Activated naive CD8-positive, alpha-beta T cell treated with anti-CD3 and anti-CD28 coated beads, Interleukin-2, amount 50 U/mL, for 16 hours (primary cell): ENCODE results near the gene ACTL8.

Experiments used
- DNase-seq: peaks from one replicate; pipeline ENCODE4 v3.0.0-alpha.2; 2020; ENCODE audit warnings: low read depth, low spot score

Gene ACTL8

DNA sequence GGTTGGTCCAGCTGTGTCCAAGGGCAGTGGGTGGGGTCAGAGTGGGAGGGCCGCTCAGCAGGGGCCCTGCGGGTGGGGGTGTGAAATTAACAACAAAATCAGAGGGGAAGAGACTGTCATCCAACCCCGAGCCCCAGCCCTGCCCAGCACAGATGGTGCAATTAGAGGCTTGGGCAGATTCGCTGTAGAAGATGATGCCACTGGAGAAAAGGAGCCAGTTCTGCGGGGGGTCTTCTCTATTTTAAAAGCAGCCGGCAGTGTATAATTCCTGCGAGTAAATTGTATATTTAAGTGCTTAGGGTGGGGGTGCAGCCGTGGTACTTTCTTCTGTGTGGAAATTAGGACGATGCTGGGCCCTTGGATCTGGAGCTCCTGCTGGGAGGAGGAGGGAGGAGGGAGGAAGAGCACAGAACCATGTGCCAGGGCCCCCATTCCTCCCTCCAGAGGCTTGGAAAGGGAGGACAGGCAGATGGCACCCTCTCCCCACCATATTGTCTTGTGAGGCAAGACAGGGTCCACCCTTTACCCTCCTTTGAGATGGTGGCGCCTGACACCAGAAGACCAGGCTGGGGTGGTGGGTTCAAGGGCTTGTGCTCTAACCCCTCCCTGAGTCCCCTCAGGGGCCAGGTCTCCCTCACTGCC lies 89.2 kb downstream of the ACTL8 start:
- no peak for DNase-seq

DNA sequence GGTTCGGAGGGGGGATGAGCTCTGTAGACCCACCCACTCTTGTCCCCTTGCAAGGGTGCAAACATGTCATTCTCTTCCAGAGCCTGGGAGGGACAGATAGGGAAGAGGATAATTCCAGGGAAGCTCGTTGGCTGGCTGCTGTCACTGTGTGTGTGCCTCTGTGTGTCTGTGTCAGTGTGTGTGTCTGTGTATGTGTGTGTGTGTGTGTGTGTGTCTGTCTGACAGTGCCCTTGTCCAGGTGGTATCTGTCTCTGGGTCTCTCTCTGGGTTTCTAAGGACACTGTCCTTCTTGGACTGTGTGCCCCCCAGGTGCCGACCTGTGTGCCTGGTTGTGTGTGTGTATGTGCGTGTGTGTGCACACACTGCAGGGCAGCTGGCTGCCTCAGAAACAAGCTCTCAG lies 90.5 kb downstream of the ACTL8 start:
- DNase-seq, result no peak

DNA sequence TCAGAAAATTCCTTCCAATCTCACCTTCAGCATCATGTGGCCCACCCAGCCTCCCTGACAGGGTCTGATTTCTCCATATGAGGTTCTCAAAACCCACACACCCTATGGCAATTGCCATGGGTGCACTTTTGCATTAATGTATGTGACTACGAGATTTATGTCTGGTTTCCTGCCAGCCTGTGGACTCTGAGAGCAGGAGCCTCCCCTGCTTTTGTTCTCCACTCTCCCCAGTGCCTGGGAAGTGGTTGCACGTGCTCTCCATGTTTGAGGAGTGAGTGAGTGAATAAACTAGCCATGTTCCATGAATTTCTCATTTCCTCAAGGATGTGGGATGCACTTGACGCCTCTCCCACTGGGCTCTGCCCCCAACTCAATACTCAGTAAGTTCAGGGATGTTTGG lies 91.2 kb downstream of the ACTL8 start:
- DNase-seq, result no peak

DNA sequence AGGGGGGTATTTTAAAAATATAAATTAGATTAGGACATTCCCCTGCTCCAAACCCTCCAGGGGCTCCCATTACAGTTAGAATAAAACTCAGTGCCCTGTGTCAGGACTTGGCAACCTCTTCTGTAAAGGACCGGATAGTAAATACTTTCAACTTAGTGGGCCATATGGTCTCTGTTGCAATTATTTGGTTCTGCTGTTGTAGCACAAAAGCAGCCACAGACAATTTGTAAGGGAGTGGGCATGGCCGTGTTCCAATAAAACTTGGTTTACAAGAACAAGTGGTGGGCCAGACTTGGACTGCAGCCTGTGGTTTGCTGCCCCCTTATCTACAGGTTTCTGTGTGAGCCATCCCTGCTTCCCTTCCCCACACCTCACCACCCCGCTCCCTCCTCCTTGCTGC lies 92.0 kb downstream of the ACTL8 start:
- no peak for DNase-seq

DNA sequence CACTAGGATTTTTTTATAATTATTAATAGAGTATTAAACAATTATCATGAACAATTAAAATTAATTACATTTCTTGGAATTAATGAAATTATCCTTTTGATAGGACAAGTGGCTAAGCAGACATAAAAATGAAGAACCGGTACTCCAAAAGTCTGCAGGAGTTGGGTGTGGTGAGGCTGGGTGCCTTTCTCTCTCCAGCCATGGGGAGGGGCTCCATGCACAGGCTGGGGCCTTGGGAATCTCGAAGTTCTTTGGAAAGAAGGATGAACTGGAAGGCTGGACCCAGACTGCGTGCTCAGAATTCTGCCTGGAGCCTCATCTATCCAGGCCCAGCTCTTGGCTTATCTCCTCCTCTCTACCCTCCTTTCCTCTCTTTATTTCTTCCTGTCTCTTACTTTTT lies 94.1 kb downstream of the ACTL8 start:
- no peak for DNase-seq

DNA sequence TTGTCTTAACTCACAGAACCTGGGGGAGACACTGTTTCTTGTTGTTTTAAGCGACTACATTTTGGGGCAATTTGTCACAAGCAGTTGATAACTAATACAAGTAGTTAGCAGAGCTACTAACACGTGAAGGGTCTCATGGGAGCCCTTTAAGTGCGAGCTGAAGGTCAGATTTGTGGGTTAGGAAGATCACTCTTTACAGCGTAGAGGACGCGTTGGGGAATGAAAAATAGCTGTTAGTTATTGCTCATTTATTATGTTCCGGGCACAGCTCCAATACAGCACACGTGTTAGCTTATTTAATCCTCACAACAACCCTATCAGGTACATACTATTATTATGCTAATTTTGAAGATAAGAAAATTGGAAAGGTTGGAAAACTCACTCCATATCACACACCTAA lies 95.9 kb downstream of the ACTL8 start:
- DNase-seq, result no peak

DNA sequence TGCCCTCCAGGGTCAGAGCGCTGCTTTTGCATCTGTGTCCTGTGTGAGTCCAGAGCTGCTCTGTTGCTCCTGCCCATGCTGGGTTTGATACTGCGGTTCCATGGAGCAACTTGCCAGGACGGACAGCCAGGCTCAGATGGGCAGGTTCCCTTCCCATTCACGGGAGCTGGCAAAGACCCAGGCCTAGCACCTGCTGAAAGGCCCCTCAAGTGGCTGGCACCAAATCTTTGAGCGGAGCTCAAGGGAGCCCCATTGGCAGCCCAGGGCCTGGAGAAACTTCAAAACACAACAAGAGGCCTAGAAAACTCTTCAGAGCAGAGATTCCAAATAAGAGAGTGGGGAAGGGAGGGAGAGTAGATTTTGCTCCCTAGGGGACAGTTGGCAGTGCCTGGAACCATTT lies 97.2 kb downstream of the ACTL8 start:
- no peak for DNase-seq

DNA sequence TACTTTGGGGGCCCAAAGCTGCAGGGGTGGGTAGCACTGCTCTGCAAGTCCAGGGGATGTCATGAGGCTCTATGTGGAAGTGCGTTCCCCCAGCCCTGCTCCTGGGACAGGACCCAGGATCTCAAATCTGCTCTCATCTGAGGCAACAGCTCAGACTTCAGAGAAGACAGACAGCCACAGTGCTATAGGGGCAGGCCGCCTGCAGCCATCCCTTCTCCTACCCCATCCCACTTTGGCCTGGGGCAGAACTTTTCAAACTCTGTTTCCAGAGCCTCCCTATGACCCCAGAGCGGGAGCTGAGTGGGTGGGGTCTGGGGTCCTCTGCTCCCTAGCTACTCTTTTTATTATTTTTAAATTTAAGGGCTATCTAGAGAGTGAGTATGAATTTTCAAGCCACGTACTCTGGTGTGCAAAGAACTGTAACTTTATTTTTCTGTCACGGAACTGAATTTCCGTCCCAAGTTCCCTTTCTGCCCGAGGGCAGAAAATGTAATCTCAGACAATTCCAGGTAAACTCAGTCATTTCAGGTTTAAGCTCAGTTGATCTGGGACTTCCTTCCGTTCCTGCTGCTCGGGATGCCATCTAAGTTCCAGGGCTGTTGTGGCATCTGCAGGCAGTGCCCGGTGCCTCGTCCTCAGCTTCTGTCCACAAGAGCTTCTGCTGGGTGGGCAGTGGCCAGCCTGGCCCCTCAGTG lies 98.3 kb downstream of the ACTL8 start:
- no peak for DNase-seq

DNA sequence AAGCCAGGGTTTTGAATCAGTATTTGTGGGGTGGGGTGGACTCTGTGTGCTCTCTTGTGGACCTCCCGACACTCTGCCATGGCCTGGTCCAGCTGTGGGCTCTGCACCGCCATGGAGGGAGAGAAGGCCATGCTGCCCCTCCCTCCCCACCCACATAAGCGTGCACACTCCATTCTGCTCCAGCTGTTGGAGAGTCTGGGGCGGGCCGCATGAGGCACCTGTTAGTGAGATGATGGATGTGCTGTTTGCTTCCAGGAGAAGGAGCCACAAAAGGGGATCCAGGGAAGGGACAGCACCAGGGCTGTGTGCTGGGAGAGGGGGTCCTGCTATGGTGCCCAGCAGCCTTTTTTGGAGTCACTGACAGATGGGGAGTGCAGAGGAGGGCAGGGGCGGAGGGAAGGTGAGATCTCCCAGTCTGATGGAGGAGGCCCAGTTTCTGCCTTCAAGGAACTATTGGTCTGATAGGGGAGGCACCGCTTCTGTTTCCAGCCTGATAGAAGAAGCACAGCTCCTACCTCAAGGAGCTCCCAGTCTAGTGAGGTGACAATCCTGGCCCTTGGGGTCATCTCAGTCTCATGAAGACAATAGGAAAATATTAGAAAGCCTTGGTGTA lies 101.5 kb downstream of the ACTL8 start:
- no peak for DNase-seq

DNA sequence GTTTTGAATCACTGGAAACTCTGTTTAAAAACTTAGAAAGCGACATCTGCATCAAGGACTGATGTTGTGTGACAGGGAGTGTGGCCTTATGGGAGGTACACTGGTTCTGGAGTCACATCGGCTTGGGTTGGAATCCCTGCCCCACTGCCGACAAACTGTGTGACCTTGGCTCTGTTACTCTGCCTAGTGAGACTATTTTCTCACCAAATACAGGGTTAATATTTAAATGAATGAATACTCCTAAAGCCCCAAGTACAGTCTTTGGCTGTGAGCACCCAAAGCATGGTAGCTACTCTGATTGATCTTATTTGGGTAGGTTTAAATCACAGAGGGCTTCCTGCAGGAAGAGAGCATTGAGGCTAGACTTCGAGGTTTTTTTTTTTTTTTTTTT lies 102.0 kb downstream of the ACTL8 start:
- no peak for DNase-seq

DNA sequence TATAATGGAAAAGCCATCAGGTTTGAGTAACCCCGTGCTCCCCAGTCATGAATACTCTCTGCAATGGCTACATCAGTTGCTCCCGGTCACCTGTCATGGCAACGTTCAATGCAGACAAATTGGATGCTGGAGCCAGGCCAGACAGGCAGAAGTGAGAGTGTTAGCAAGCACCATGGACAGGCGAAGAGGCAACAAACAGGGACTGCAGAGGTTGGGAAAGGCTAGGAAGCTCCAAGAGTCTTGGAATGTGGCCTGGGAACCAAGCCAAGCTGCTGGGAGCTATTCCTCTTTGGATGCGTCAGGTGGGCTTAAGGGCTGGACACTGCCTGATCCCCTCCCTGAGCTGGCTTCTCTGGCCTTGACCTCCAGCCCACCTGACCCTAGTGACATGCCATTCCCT lies 102.9 kb downstream of the ACTL8 start:
- DNase-seq, result no peak

DNA sequence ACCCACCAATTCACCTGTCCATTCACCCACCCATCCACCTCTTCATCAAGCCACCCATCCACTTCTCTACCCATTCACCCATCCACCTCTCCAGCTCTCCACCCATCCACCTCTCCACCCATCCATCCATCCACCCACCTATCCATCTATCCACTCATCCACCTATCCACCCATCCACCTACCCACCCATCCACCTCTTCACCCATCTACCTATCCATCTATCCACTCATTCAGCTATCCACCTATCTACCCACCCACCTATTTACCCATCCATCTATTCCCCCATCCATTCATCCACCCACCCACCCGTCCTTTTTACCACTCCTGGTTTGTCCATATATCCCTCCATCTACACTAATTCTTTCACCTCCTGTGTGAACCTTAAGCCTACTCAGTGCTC lies 105.7 kb downstream of the ACTL8 start:
- no peak for DNase-seq

DNA sequence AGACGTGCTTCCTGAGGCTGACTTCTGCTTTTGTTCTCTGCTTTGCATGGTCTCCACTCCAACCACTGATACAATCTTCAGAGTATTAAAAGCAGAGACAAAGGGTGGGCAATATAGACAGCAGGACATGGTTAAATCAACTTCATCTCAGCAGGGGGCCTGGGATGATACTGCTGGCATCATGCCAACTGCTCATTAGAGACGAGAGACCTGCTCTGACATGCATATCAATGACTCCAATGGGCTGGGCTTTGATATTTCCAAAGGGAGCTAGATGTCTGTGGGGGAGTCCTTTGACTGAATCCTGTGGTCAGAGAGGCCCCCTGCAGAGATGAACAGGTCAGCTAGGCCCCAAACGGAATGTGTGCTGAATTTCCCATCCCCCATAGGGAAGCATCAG lies 106.6 kb downstream of the ACTL8 start:
- no peak for DNase-seq

DNA sequence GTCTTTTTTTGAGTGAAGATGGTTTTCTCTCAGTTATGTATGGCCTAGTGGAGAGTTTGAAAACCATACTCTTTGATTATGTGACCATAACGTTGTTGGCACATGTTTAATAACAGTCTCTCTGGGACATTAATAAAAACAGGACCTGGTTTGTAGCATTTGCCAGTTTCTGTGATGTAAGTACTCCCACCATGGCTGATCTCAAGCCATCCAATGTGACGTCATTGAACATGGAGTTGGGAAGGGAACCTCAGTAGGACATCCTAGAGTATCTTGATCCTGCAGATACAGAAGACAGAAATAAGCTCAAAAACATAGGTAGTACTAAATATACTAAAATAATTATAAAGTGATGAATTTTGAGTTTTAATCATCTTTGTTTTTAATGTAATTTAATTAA lies 107.0 kb downstream of the ACTL8 start:
- no peak for DNase-seq

DNA sequence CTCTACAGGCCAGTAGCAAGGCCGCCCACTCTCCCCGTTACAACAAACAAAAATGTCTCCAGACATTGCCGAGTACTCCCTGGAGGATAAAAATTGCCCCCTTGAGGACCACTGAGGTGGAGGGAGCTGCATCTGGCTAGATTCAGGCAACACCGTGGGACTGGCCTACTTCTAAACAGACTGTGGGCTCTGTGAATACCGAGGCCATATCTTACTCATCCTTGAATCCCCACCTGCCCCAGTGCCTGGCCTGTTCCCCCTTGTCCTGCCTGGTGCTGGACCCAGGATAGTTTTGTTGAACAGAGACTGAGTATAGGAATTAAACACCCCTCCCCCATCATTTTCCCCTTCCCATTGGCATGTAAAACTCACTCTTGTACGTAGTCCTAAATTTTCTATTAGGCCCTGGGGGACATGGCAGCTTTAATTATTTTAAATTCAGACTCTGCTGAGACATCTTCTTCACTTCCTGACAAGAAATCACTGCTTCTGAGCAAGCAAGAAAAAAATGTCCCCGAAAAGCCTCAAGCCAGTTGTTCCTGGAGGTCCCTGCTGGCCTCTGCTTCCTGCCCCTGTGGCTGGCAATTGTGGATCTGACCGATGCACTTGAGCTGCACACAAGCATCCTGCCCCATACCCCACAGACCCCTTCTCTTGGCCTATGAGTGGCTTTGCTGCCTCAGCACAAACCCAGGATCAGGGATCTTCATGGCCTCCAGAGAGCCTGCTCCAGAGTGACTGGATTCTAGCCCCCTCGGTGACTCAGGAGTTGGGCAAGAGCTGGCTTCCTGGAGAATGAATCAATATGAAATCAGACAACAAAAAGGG lies 111.0 kb downstream of the ACTL8 start:
- DNase-seq, result no peak

DNA sequence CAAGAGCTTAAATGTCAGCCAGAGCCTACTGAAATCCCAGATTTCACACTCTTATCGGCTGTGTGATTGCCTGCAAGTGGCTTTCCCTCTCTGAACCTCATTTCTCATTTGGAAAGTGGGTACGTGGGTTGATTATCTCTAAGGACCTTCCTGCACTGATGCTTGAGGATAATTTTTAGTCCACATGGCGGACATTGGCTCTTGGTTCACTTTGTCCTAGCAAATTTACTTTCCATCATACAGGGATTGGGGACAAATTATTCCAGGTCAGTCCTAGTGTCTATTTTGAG lies 111.6 kb downstream of the ACTL8 start:
- no peak for DNase-seq

DNA sequence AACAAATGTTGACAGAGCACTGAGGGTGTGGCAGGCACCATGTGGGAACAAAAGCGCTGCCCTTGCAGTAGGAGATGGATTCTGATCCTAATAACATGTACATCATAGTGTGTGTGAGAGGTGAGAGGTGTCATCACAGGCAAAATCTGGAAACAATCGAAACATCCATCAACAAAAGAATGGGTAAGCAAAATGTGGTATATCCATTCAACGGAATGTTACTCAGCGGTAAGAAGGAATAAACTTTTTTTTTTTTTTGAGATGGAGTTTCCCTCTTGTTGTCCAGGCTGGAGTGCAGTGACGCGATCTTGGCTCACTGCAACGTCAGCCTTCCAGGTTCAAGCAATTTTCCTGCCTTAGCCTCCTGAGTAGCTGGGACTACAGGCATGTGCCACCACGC lies 112.3 kb downstream of the ACTL8 start:
- DNase-seq, result no peak

DNA sequence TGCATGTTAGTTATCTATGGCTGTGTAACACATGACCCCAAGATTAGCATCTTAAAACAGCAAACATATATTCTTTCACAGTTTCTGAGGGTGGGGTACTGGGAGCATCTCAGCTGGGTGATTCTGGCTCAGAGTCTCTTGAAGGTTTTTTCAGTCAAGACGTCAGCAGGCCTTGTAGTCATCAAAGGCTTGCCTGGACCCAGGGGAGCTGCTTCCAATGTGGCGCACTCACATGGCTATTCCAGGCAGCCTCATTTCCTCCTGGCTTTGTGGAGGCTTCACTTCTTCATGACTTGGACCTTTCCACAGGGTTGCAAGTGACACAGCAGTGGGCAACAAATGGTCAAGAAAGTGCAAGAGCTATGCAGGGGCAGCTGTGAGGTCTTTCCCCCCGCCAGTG lies 114.7 kb downstream of the ACTL8 start:
- no peak for DNase-seq

DNA sequence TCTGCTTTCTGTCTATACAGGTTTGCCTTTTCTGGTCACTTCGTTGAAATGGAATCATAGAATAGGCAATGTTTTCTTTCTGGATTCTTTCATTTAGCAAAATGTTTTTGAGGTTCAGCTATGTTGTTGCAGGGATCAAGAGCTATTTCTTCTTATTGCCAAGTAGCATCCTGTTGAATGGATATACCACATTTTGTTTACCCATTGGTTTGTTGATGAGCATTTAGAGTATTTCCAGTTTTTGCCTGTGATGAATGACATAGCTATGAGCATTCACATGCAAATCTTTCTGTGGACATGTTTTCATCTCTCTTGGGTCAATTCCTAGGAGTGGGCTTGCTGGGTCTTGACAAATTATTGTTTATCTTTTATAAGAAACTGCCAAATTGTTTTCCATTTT lies 115.5 kb downstream of the ACTL8 start:
- DNase-seq, result no peak

DNA sequence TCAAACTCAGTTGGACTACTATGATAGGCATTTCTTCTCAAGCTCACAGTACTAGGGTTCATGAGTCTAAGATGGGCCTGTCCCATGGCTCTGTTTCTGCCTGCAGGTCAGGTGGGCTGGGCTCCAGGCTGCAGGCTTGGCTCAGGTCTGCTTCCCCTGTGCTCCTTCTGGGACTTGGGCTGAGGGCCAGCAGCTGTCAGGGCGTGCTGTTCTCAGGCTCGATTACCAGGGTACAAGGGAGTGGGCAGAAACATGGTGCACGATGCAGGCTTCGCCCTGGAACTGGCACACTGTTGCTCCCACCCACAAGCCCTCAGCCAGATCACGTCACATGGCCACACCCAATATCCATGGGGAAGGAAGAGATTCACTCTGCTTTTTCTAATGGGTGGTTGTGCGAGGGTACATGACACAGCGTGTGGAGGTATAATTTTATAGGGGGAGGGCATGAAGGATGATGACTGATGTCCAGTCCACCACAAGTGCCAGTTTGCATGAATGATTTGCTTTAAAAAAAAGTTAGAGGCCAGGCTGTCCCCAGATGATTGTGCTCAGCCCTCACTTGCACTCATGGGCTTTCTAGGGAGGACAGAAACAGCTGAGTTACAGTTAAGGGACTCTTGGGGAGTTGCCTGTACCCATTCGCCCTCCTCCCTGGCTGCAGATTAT lies 118.0 kb downstream of the ACTL8 start:
- no peak for DNase-seq

DNA sequence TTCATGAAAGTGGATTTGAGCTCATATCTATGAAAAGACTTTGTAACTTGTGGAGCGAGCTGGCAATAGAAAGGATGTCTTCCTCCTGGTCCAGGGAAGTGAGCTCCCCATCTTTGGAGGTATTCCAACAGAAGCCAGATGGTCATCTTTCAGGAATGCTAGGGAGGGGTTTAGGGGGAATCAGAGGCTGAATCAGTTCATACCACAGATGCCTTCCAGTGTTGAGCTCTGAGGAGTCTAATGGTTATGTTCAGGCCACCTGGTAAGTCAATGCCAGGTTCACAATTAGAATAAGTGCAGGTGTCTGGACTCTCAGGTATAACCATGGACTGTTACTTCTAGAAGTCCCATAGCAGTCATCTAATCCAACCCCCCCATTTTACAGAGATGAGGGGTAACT lies 119.1 kb downstream of the ACTL8 start:
- DNase-seq, result no peak

DNA sequence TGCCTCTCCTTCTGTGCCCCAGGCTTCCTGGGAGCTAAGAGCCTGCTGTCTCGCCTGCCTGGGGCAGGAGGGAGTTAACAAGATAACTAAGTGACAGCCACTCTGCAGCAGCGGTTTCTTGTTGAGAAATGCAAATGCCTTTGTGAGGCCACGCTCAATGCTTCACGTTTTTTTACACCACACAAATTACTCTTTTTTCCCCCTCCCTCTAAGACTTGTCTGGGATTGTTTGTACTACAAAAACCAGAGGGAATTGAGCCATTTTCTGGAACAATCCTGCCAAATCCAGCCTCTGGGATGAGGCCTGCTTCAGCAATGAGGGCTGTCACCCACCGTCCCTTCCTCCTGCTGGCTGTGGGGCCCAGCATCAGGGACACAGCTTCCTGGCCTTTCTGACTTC lies 119.6 kb downstream of the ACTL8 start:
- no peak for DNase-seq
